Type B pancreatic cell (in vitro differentiated cells): ENCODE data around the gene POPDC2. TPM values are rescaled to one million over a fixed set of nuclear protein-coding genes. Genes with fewer than 3 reads are reported as not detected.

Source experiments
- DNase-seq: peaks from one replicate; pipeline ENCODE4 v3.0.0; 2021; ENCODE audit warnings: mixed read lengths; ENCODE audit not compliant: unreplicated experiment; ENCODE audit errors: extremely low spot score
- H3K27ac Mint-ChIP-seq: 2 replicates; pipeline ENCODE4 v1.8.0; 2021; ENCODE audit warnings: mild to moderate bottlenecking, mixed read lengths
- H3K27me3 Mint-ChIP-seq: 2 replicates; pipeline ENCODE4 v1.8.0; 2021; ENCODE audit warnings: mixed read lengths
- H3K36me3 Mint-ChIP-seq: 2 replicates; pipeline ENCODE4 v1.8.0; 2021; ENCODE audit warnings: mixed read lengths
- H3K4me1 Mint-ChIP-seq: one replicate; pipeline ENCODE4 v1.8.0; 2021; ENCODE audit warnings: mixed read lengths; ENCODE audit not compliant: unreplicated experiment
- H3K4me3 Mint-ChIP-seq: 2 replicates; pipeline ENCODE4 v1.8.0; 2021; ENCODE audit warnings: mild to moderate bottlenecking, mixed read lengths
- H3K9me3 Mint-ChIP-seq: 2 replicates; pipeline ENCODE4 v1.8.0; 2021; ENCODE audit warnings: mixed read lengths
- CTCF ChIP-seq: fragments of 200-600 bp; sonication (generic); conservative IDR thresholded peaks from 2 replicates; pipeline ENCODE4 v1.5.0; 2021; ENCODE audit warnings: antibody characterized with exemption, mild to moderate bottlenecking
- total RNA-seq: library from RNA; stranded (reverse); gene quantifications from 2 replicates; pipeline ENCODE4 v1.2.1, GENCODE V29; 2021; ENCODE audit warnings: low replicate concordance

The POPDC2 gene
- total RNA-seq, 1 donor from 2014 or later = 2.6 TPM

- peaks cover 12% of the 10 kb centered on the region for H3K36me3 Mint-ChIP-seq
- no peak overlapping the region for H3K4me3 Mint-ChIP-seq
- no peaks in the 10 kb centered on the region for H3K4me1 Mint-ChIP-seq
- no peaks in the 10 kb centered on the region for H3K9me3 Mint-ChIP-seq
- TF ChIP-seq CTCF = no peak
- no peak for DNase-seq
- H3K27ac Mint-ChIP-seq = peak overlapping the region; percentile 19
- no peaks in the 10 kb centered on the region for H3K27me3 Mint-ChIP-seq
Measured at GRCh38 chr3:119664850-119665379, 4.5 kb upstream of the POPDC2 start.

GRCh38 chr3:119664370-119664769, 4.0 kb upstream of the POPDC2 start:
- no peak for DNase-seq
- no peaks in the 10 kb centered on the region for H3K9me3 Mint-ChIP-seq
- H3K36me3 Mint-ChIP-seq = peaks cover 13% of the 10 kb centered on the region
- H3K4me1 Mint-ChIP-seq = no peaks in the 10 kb centered on the region
- no peak for TF ChIP-seq CTCF
- no peaks in the 10 kb centered on the region for H3K27me3 Mint-ChIP-seq
- H3K4me3 Mint-ChIP-seq = no peak overlapping the region
- H3K27ac Mint-ChIP-seq = peak overlapping the region; percentile 19

GRCh38 chr3:119663885-119664284, 3.5 kb upstream of the POPDC2 start:
- H3K4me3 Mint-ChIP-seq = no peak overlapping the region
- no peaks in the 10 kb centered on the region for H3K9me3 Mint-ChIP-seq
- no peak for DNase-seq
- no peak for TF ChIP-seq CTCF
- no peaks in the 10 kb centered on the region for H3K27me3 Mint-ChIP-seq
- H3K36me3 Mint-ChIP-seq = peaks cover 8% of the 10 kb centered on the region
- H3K4me1 Mint-ChIP-seq = no peaks in the 10 kb centered on the region
- no peak overlapping the region for H3K27ac Mint-ChIP-seq

- DNase-seq = no peak
- no peak for TF ChIP-seq CTCF
- H3K36me3 Mint-ChIP-seq = peaks cover 8% of the 10 kb centered on the region
- H3K4me1 Mint-ChIP-seq = no peaks in the 10 kb centered on the region
- H3K27me3 Mint-ChIP-seq = no peaks in the 10 kb centered on the region
- H3K4me3 Mint-ChIP-seq = no peak overlapping the region
- no peak overlapping the region for H3K27ac Mint-ChIP-seq
- H3K9me3 Mint-ChIP-seq = no peaks in the 10 kb centered on the region
Measured at GRCh38 chr3:119662604-119663373, 2.4 kb upstream of the POPDC2 start.

- peaks cover 5% of the 10 kb centered on the region for H3K36me3 Mint-ChIP-seq
- H3K27ac Mint-ChIP-seq = no peak overlapping the region
- TF ChIP-seq CTCF = no peak
- H3K4me3 Mint-ChIP-seq = no peak overlapping the region
- no peaks in the 10 kb centered on the region for H3K9me3 Mint-ChIP-seq
- H3K4me1 Mint-ChIP-seq = no peaks in the 10 kb centered on the region
- DNase-seq = no peak
- no peaks in the 10 kb centered on the region for H3K27me3 Mint-ChIP-seq
Measured at GRCh38 chr3:119659606-119660291, 640 bp downstream of the POPDC2 start.
